PC-3 (cell line): ENCODE results near the gene FRMD4B. TPM values are rescaled to one million over a fixed set of nuclear protein-coding genes. Genes with fewer than 3 reads are reported as not detected.

ENCODE experiments used
- ATAC-seq: fragments of 200-7000 bp; cut with Tn5 transposase; 2 replicates; pipeline ENCODE4 v1.9.1; 2020; ENCODE audit warnings: mild to moderate bottlenecking, moderate library complexity
- BruUV-seq: library from RNA; stranded (reverse); fragments of 400-500 nt; replicated peaks from 2 replicates; lab custom pipeline; 2021; lab: Mats Ljungman, UMichigan
- CTCF ChIA-PET: fragments of 300-600 bp; sonication (Branson Sonifier 250); formaldehyde crosslinking; loops from one replicate; lab custom pipeline; 2022; ENCODE audit warnings: antibody characterized with exemption; lab: Charles Lee
- POLR2A ChIA-PET: fragments of 300-600 bp; sonication (Branson Sonifier 250); formaldehyde crosslinking; loops from one replicate; lab custom pipeline; 2022; ENCODE audit warnings: antibody characterized with exemption; ENCODE audit not compliant: unreplicated experiment; lab: Charles Lee
- DNase-seq: peaks from one replicate; pipeline ENCODE4 v3.0.0-alpha.2; 2015
- H2AFZ ChIP-seq: fragments of 300-600 bp; sonication (generic); 2 replicates; pipeline ENCODE4 v1.6.0; 2016; ENCODE audit warnings: antibody characterized with exemption, low read length
- H3F3A ChIP-seq: fragments of 300-600 bp; sonication (generic); one replicate; pipeline ENCODE4 v1.6.0; 2017; ENCODE audit warnings: antibody characterized with exemption, low read length, control low read depth, mild to moderate bottlenecking; ENCODE audit not compliant: unreplicated experiment
- H3K27ac ChIP-seq: fragments of 300-600 bp; sonication (generic); 2 replicates; pipeline ENCODE4 v1.5.1; 2016; ENCODE audit warnings: mild to moderate bottlenecking, low read length
- H3K27me3 ChIP-seq: fragments of 300-600 bp; sonication (generic); 2 replicates; pipeline ENCODE4 v1.6.1; 2016; ENCODE audit warnings: low read length, mixed read lengths
- H3K36me3 ChIP-seq: fragments of 300-600 bp; sonication (generic); 2 replicates; pipeline ENCODE4 v1.6.1; 2016; ENCODE audit warnings: low read depth, mixed run types, low read length, mixed read lengths
- H3K4me1 ChIP-seq: fragments of 300-600 bp; sonication (generic); 2 replicates; pipeline ENCODE4 v1.5.1; 2016; ENCODE audit warnings: low read length; ENCODE audit not compliant: insufficient read depth
- H3K4me2 ChIP-seq: fragments of 300-600 bp; sonication (generic); 2 replicates; pipeline ENCODE4 v1.6.0; 2016; ENCODE audit warnings: low read length
- H3K4me3 ChIP-seq: fragments of 300-600 bp; sonication (generic); 2 replicates; pipeline ENCODE4 v1.5.1; 2016; ENCODE audit warnings: mild to moderate bottlenecking, low read length, mixed read lengths
- H3K79me2 ChIP-seq: fragments of 300-600 bp; sonication (generic); 2 replicates; pipeline ENCODE4 v1.6.1; 2017; ENCODE audit warnings: low read length, mixed read lengths
- H3K9ac ChIP-seq: fragments of 300-600 bp; sonication (generic); 2 replicates; pipeline ENCODE4 v1.6.0; 2016; ENCODE audit warnings: mild to moderate bottlenecking, low read length
- H3K9me2 ChIP-seq: fragments of 300-600 bp; sonication (generic); replicated peaks from 2 replicates; pipeline ENCODE4 v1.6.1; 2016; ENCODE audit warnings: mixed run types, low read length, mixed read lengths
- H3K9me3 ChIP-seq: fragments of 300-600 bp; sonication (generic); 2 replicates; pipeline ENCODE4 v1.6.1; 2016; ENCODE audit warnings: low read length, mixed read lengths
- H4K20me1 ChIP-seq: fragments of 300-600 bp; sonication (generic); 2 replicates; pipeline ENCODE4 v1.6.1; 2016; ENCODE audit warnings: low read length, mixed read lengths
- CTCF ChIP-seq: fragments of 300-600 bp; sonication (generic); conservative IDR thresholded peaks from 2 replicates; pipeline ENCODE4 v1.5.1; 2017; ENCODE audit warnings: antibody characterized with exemption, low read depth, mild to moderate bottlenecking, low read length
- EZH2 ChIP-seq: fragments of 300-600 bp; sonication (generic); IDR thresholded peaks from one replicate; pipeline ENCODE4 v1.6.1; 2017; ENCODE audit warnings: antibody characterized with exemption, mild to moderate bottlenecking, low read length; ENCODE audit not compliant: unreplicated experiment
- EZH2phosphoT487 ChIP-seq: fragments of 300-600 bp; sonication (generic); IDR thresholded peaks from 2 replicates; pipeline ENCODE4 v1.6.1; 2018; ENCODE audit warnings: mild to moderate bottlenecking, antibody characterized with exemption, low read length, borderline replicate concordance
- intact Hi-C: fragments of 100-400 bp; cut with micrococcal nuclease; formaldehyde crosslinking; loops from 2 replicates; pipeline ENCODE4 v1.9.0; 2023
- total RNA-seq: library from RNA; depleted of rRNA; stranded (reverse); fragments of >200 nt; gene quantifications from 2 replicates; pipeline ENCODE4 v1.2.3, GENCODE V29; 2014

Gene FRMD4B
- total RNA-seq, 1 experiment from 2014 or later = 5.7 TPM

- DNase-seq (no peak), ATAC-seq (no peak)
- Histone ChIP-seq H4K20me1 (no peaks in the 10 kb centered on the region), H3K36me3 (no peaks in the 10 kb centered on the region), H3K9me3 (no peaks in the 10 kb centered on the region), H2AFZ (no peak overlapping the region), H3K79me2 (no peaks in the 10 kb centered on the region), H3K4me2 (no peak overlapping the region), H3K4me1 (no peaks in the 10 kb centered on the region), H3K9ac (no peak overlapping the region), H3K27me3 (no peaks in the 10 kb centered on the region), H3K27ac (no peak overlapping the region), H3K9me2 (no peaks in the 10 kb centered on the region), H3K4me3 (no peak overlapping the region), H3F3A (no peaks in the 10 kb centered on the region)
- intact Hi-C loops = no loop called here
- no TSS peak for BruUV-seq
- ChIA-PET CTCF (no interaction called here), POLR2A (no interaction called here)
- TF ChIP-seq CTCF = no peak
- no peak for TF ChIP-seq EZH2
- no peak for TF ChIP-seq EZH2phosphoT487
Observed at GRCh38 chr3:69172058-69172457, 213.8 kb downstream of the FRMD4B start.

DNA sequence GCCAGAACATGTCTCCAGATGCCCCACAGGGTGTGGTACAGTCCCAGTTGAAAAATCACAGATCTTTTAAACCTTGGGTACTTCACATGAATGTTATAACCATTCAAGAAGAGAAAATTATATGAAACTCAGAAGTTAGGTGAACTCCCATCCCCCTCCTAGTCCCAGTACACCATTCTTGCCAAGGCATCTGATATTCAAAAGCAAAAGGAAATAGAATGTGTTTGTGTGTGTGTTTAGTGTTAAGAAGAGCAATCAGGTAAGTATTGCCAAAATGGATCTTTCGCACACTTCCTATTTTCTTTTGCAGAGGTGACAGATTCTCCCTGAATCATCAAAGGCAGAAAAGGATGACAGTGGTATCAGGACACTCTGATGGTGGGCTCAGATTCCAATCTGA lies 219.4 kb downstream of the FRMD4B start:
- CTCF ChIA-PET = no interaction called here
- TF ChIP-seq EZH2 (no peak), CTCF (no peak), EZH2phosphoT487 (no peak)
- intact Hi-C loops = no loop called here

GRCh38 chr3:69165744-69166143 lies 220.1 kb downstream of the FRMD4B start:
- H3K27me3 ChIP-seq = no peaks in the 10 kb centered on the region
- H2AFZ ChIP-seq = no peak overlapping the region
- H3K9me3 ChIP-seq = no peaks in the 10 kb centered on the region
- BruUV-seq = no TSS peak
- no peaks in the 10 kb centered on the region for H4K20me1 ChIP-seq
- H3K79me2 ChIP-seq = no peaks in the 10 kb centered on the region
- POLR2A ChIA-PET = no interaction called here
- no peak for TF ChIP-seq EZH2phosphoT487
- TF ChIP-seq CTCF = no peak
- TF ChIP-seq EZH2 = no peak
- H3K9ac ChIP-seq = no peak overlapping the region
- H3K4me3 ChIP-seq = no peak overlapping the region
- ATAC-seq = no peak
- CTCF ChIA-PET = no interaction called here
- no peaks in the 10 kb centered on the region for H3K9me2 ChIP-seq
- no peaks in the 10 kb centered on the region for H3F3A ChIP-seq
- no peaks in the 10 kb centered on the region for H3K4me1 ChIP-seq
- H3K27ac ChIP-seq = no peak overlapping the region
- DNase-seq = no peak
- H3K4me2 ChIP-seq = no peak overlapping the region
- no peaks in the 10 kb centered on the region for H3K36me3 ChIP-seq
- intact Hi-C loops = no loop called here

More for the DNA sequence above, 219.4 kb downstream of the FRMD4B start:
- DNase-seq = no peak
- no peak overlapping the region for H3K4me3 ChIP-seq
- no peaks in the 10 kb centered on the region for H3K9me2 ChIP-seq
- BruUV-seq = no TSS peak
- POLR2A ChIA-PET = no interaction called here
- H4K20me1 ChIP-seq = no peaks in the 10 kb centered on the region
- H3K4me2 ChIP-seq = no peak overlapping the region
- H3K4me1 ChIP-seq = no peaks in the 10 kb centered on the region
- no peaks in the 10 kb centered on the region for H3K9me3 ChIP-seq
- H3K27me3 ChIP-seq = no peaks in the 10 kb centered on the region
- ATAC-seq = no peak
- no peaks in the 10 kb centered on the region for H3F3A ChIP-seq
- H3K9ac ChIP-seq = no peak overlapping the region
- no peaks in the 10 kb centered on the region for H3K36me3 ChIP-seq
- no peak overlapping the region for H3K27ac ChIP-seq
- no peak overlapping the region for H2AFZ ChIP-seq
- no peaks in the 10 kb centered on the region for H3K79me2 ChIP-seq
